Stimulated activated CD8-positive, alpha-beta memory T cell treated with anti-CD3 and anti-CD28 coated beads, Interleukin-15, amount 100 ng/mL, for 48 hours (primary cell): ENCODE data around the gene FAM186B.

ENCODE experiments used
- DNase-seq, 2 donors: peaks; one replicate each; pipeline ENCODE4 v3.0.0-alpha.2; 2020; ENCODE audit warnings: low read depth in 2 of 2

FAM186B gene

DNA sequence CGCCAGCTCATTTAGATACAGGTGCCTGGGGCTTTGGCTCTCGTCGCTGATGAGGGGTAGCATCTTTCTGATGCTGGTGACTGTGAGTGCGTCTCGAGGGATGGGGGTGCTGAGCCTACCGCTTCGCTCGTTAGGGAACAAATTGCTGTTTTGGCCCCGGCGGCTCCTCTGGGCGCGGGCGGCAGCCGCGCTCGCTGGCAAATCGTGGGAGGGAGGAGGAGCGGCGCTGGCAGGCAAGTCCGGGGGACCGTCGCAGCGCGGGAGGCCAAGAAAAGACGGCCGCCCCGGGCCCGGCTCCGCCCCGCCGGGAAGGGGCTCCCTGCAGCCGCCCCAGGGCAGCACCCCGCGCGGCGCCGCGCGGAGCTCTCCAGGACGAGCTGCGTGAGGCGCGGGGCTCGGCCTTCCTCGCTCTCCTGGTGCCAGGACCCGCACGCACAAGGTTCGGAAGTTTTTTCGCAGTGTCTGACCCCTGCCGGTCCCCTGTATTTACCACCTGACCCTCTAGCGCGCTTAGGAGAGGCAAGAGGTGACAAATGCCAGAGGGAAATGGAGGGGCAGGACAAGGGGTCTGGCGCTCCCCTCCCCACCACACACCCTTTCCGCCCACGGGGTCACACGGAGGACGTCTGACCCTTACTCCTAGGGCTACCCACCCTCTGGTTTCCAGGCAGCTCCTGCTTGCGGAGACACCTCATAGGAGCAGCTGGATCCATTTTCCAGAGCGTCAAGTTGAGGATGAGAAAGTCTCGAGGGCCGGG, 67.5 kb downstream of the FAM186B start:
- no peak for DNase-seq
